Retinal pigment epithelial cell (primary cell): ENCODE data around the gene GCK.

Experiments
- DNase-seq: peaks from one replicate; pipeline ENCODE4 v3.0.0-alpha.2; 2010; ENCODE audit warnings: low read depth
- H3K4me3 ChIP-seq: 2 replicates; pipeline ENCODE4 v1.5.1; 2011; ENCODE audit warnings: mild to moderate bottlenecking, low read length, control low read depth, moderate library complexity
- TF ChIP-seq, protein P1 (sequence below): conservative IDR thresholded peaks from 2 replicates; pipeline ENCODE4 v1.5.1; 2011; ENCODE audit warnings: low read depth, low read length, control low read depth, inconsistent platforms

The GCK gene

GRCh38 chr7:44155191-44156185 lies 33.8 kb downstream of the GCK start:
- TF ChIP-seq, protein P1, sequence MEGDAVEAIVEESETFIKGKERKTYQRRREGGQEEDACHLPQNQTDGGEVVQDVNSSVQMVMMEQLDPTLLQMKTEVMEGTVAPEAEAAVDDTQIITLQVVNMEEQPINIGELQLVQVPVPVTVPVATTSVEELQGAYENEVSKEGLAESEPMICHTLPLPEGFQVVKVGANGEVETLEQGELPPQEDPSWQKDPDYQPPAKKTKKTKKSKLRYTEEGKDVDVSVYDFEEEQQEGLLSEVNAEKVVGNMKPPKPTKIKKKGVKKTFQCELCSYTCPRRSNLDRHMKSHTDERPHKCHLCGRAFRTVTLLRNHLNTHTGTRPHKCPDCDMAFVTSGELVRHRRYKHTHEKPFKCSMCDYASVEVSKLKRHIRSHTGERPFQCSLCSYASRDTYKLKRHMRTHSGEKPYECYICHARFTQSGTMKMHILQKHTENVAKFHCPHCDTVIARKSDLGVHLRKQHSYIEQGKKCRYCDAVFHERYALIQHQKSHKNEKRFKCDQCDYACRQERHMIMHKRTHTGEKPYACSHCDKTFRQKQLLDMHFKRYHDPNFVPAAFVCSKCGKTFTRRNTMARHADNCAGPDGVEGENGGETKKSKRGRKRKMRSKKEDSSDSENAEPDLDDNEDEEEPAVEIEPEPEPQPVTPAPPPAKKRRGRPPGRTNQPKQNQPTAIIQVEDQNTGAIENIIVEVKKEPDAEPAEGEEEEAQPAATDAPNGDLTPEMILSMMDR, result no peak
- no peak overlapping the region for H3K4me3 ChIP-seq
- DNase-seq, result no peak

DNA sequence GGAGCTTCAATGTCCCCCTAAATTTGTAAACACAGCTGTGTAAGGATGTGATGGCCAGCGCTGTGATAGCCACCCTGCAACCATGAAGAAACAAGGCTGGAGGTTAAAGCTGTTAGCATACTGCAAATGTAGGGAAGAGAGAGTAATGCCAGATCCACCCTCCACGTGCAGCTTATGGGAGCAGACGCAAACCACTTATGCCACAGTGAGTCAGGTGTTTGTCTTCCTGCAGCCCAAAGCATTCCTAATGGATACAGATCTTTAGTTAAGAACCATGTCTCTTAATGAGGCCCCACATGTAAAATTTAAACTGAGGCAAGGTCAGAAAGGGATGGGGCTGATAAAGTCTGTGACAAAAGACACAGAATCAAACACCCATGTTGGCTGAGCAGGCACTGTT lies 34.5 kb downstream of the GCK start:
- no peak overlapping the region for H3K4me3 ChIP-seq
- no peak for DNase-seq
- TF ChIP-seq, protein P1, result no peak

DNA sequence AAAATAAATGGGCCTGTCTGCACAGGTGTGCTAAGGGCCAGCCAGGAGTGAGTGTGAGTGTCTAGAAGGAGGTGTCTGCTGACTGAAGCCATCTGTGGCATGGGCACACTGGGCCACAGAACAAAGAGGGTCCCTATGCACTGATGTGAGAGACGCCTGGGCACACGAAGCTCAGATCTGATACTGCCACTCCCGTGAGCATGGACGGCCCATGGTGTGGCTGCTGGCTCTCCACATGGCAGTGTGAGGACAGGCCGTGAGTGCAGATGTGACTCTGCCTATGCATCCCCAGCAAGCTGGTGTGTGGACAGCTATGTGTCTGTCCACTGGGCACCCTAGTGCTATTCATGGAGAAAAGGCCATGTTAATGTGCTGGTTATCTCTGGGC lies 35.3 kb downstream of the GCK start:
- H3K4me3 ChIP-seq, result no peak overlapping the region
- DNase-seq, result no peak
- TF ChIP-seq, protein P1, result no peak

GRCh38 chr7:44152971-44153947 lies 36.0 kb downstream of the GCK start:
- TF ChIP-seq, protein P1, result no peak
- H3K4me3 ChIP-seq, result no peak overlapping the region
- DNase-seq, result no peak

GRCh38 chr7:44151956-44152355 lies 37.3 kb downstream of the GCK start:
- no peak for DNase-seq
- TF ChIP-seq, protein P1, result no peak

DNA sequence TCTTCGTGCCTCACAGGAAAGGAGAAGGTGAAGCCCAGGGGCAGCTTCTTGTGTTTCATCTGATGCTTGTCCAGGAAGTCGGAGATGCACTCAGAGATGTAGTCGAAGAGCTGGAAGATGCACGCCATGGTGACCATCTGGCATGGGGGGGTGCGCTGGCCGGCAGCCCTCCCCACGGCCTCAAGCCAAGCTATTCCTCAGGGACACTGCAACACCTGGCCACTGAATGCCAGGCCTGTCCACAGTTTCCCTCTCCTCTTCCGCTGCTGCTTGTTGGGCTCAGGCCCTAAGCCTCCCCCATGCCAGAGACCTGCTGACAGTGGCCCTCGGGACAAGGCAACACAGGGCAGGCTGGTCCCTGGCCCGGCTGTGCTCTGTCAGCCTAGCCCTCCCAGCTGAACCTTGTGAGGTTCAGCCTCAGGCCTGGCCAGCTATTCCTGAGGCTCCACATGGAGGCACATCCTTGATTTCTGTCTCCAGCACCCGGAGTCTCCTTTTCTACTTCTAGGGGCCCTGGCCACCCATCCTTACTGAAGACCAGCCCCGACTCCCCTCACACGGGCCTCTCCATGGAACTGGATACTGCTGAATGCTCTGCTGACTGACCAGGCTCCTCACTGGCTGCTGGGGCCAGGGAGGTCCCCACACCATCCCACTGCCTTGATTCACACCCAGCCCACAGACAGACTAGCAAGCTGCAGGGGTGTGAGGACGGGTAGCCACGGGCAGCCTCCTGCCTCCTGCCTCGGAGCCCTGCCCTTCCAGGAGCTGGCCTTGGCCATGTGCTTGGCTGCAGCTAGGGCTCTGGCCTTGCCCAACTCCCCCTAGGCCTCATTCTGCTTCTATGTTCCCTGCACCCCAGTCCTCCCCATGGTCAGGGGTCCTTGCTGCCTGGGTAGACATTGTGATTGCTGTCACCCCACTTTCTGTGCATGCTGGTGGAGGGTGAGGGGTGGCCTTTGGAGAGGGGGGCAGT lies 38.0 kb downstream of the GCK start:
- H3K4me3 ChIP-seq, result no peak overlapping the region
- TF ChIP-seq, protein P1, result no peak
- DNase-seq, result no peak

More at GRCh38 chr7:44151956-44152355, 37.3 kb downstream of the GCK start:
- no peak overlapping the region for H3K4me3 ChIP-seq
